Measurements from ENCODE around the gene GATAD2B.

GRCh38 chr1:153936011-153936802, 13.4 kb upstream of the GATAD2B start:
- no peak for TF ChIP-seq EZH2phosphoT487 (IDR thresholded peaks at IDR 0.05; ENCODE audit: low read depth, severe bottlenecking, unreplicated experiment)
- TF ChIP-seq CTCF (IDR thresholded peaks at IDR 0.05; ENCODE audit: poor library complexity), result no peak
- no peak for TF ChIP-seq EZH2 (IDR thresholded peaks at IDR 0.05; ENCODE audit: borderline replicate concordance)

Data from hepatocyte (in vitro differentiated cells).